ENCODE measurements around the gene ZFP62.

DNA sequence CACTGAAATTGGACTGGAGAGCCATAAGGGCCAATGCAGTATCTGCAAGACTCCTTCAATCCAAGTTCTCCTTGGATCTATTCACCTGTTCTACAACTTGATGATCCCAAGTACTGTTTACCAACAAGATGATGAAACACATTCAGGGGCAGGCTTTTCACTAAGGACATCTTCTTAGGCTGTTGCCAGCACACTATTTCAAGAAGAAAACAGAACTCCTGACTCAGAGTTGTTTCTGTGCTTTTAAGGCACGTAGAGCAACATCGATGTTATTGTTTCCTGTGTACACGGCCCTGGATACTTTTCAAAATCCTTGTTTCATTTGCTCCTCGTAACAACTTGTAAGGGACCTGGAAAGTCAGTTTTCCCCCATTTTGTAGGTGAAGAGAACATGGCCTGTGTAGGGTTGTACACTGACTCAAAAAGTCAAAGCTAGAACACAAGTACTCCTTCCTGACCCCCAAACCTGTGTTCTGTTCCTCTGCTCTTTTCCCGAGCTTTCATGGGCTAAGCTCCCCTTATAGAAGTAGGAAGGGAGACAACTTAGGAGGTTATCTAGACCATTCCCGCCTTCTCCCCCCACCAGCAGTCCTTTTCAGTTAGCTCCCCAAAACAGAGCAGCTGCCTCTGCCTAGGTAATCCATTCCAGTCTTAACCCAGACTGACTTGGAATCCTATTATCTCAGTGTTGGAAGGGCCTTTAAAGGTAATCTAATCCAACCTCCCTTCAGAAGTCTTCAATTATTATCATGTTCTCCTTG is 53.2 kb downstream of the ZFP62 start:
- TF ChIP-seq, protein P1, sequence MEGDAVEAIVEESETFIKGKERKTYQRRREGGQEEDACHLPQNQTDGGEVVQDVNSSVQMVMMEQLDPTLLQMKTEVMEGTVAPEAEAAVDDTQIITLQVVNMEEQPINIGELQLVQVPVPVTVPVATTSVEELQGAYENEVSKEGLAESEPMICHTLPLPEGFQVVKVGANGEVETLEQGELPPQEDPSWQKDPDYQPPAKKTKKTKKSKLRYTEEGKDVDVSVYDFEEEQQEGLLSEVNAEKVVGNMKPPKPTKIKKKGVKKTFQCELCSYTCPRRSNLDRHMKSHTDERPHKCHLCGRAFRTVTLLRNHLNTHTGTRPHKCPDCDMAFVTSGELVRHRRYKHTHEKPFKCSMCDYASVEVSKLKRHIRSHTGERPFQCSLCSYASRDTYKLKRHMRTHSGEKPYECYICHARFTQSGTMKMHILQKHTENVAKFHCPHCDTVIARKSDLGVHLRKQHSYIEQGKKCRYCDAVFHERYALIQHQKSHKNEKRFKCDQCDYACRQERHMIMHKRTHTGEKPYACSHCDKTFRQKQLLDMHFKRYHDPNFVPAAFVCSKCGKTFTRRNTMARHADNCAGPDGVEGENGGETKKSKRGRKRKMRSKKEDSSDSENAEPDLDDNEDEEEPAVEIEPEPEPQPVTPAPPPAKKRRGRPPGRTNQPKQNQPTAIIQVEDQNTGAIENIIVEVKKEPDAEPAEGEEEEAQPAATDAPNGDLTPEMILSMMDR (conservative IDR thresholded peaks at IDR 0.05 in 1 of 2, IDR thresholded peaks at IDR 0.05 in 1 of 2; ENCODE audit: extremely low read depth in 1 of 2, insufficient read depth in 1 of 2, low read depth in 1 of 2, low read length in 2 of 2): no peak
- TF ChIP-seq EZH2 (IDR thresholded peaks at IDR 0.05; ENCODE audit: borderline replicate concordance, low read length): no peak

Data from mammary epithelial cell (primary cell).